PC-9 (cell line): ENCODE measurements around the gene MBD3.

Source experiments
- EZH2 ChIP-seq: fragments of 200-600 bp; sonication (generic); IDR thresholded peaks from 2 replicates; pipeline ENCODE4 v1.8.0; 2017; ENCODE audit warnings: antibody characterized with exemption, low read depth
- TF ChIP-seq, protein P1 (sequence below): fragments of 200-600 bp; sonication (generic); conservative IDR thresholded peaks from 2 replicates; pipeline ENCODE4 v1.6.1; 2017; ENCODE audit warnings: mixed run types, antibody characterized with exemption, mild to moderate bottlenecking, moderate library complexity

- no peak for TF ChIP-seq EZH2
- TF ChIP-seq, protein P1, sequence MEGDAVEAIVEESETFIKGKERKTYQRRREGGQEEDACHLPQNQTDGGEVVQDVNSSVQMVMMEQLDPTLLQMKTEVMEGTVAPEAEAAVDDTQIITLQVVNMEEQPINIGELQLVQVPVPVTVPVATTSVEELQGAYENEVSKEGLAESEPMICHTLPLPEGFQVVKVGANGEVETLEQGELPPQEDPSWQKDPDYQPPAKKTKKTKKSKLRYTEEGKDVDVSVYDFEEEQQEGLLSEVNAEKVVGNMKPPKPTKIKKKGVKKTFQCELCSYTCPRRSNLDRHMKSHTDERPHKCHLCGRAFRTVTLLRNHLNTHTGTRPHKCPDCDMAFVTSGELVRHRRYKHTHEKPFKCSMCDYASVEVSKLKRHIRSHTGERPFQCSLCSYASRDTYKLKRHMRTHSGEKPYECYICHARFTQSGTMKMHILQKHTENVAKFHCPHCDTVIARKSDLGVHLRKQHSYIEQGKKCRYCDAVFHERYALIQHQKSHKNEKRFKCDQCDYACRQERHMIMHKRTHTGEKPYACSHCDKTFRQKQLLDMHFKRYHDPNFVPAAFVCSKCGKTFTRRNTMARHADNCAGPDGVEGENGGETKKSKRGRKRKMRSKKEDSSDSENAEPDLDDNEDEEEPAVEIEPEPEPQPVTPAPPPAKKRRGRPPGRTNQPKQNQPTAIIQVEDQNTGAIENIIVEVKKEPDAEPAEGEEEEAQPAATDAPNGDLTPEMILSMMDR = no peak
These were observed 36.7 kb upstream of the MBD3 start for GRCh38 chr19:1629256-1629808.
